Cerebellar nuclear complex (tissue), 1 donor: ENCODE measurements around the gene GHRHR.

ENCODE experiments used
- DNase-seq, 2 experiments: peaks; one replicate each; lab custom pipeline; 2025; lab: John Stamatoyannopoulos, UW

The GHRHR gene

DNA sequence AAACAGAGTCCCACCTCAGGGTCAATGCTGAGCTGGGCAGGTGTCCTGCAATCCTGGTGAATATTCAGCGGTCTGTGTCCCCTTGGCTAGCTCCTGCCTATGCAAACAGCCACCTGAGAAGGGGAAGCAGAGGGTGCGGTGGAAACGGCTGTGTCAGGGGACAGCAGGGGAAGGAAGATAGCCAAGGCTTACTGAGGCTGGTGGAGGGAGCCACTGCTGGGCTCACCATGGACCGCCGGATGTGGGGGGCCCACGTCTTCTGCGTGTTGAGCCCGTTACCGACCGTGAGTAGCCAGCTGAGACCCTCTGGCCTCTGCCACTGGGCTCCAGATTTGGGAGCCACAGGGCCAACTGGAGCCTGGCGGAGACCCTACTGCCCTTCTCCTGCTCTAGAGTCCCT, at the start of gene GHRHR:
Gene GHRHR (plus strand): TSS at position 112 of the 400 bp plus-strand sequence. CDS start 116 bp downstream, at position 228.
- no peak for DNase-seq

DNA sequence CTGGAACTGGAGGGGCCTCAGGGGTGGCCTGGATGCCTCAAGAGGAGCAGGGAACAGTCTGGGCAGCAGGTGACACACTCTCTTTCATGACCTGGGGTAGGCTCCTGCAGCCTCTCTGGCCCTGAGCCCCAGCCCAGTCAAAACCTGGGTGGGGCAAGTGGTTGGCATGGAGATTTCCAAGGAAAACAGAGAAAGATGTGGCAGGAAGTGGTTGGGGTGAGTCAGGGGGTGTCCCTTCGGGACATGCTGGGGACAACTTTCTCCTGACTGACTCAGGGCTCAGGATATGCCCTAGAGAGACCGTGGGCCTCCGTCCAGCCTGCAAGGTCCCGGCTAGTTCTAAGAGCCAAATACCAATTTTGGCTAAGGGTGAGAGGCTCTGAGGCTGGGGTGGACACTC, 49.2 kb upstream of the GHRHR start:
- DNase-seq, result no peak

DNA sequence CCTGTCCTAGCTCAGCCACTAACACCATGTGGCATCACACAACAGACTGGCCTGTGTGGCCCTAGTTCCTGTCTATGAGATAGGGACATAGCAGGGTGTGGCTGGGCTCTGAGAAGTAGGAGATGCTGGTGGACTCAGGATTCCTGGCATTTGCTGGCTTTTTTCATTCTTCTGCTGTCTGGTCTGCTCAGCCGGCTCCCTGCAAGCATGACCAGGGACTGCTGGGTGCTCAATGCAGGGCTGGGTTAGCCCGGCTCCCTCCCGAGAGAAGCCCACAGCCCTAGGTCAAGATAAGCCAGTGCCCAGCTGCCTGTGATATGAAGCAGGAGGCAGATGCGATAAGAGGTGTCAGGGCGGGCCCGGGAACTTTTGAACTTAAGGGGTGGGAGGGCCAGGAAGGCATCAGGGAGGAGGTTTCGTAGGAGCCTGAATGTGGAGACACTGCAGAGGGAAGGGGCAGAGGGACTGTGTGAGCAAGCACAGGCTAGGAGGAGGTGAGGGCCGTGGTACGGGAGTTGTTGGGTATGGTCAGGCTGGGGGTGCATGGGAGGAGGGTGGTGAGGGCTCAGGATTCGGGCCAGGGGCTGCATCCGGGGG, 48.6 kb upstream of the GHRHR start:
- DNase-seq, result no peak

DNA sequence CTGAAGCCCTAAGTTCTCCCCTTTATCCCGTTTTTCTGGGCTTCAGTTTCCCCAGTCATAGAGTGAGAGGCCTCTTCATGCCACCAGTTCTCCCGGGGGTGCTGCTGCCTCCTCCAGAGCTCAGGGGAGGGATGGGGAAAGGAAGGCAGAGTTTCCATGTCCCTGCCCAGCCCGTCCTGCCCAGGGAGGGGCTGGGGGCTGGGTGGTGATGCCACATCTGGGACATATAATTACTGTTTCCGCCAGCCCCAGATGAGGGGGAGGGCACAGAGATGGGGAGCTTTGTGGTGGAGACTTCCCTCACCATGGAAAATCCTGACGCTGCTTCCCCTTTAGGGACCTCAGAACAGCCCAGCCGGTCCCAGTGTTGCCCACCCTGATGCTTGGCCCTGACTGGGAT, 48.0 kb upstream of the GHRHR start:
- no peak for DNase-seq

DNA sequence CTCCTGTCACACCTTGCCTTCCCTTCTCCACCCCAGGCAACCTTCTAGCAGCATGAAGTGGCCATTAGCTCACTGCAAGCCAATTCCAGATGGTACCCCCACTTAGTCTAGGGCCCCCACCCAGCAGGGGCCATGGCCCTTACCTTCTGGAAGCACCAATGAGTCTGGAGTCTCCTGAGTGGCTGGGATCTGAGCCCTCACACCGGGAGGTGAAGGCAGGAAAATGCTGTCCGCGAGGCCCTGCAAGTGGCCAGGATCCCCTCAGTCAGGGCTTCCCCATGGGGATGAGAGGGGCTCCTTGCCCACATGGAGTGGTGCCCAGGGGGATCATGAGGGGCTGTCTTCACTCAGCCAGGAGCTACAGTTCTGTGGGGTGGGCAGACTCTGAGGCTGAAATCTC, 47.5 kb upstream of the GHRHR start:
- no peak for DNase-seq

DNA sequence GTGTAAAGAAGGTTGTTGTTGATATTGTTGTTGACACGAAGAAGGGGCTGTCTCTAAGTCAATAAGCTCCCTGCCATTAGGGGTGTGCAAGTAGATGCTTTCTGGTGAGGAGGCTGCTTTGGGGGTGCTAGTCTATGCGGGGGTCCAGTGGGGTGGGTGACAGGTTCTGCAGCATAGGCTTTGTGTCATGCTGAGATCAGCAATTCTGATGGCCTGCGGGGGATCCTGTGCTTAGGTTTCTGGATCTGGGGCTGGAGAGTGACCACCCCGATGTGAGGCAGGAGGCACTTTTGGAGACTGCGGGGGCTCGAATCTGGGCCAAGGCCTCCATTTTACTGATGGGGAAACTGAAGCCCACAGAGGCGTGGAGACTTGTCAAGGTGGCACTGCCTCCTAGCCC, 47.0 kb upstream of the GHRHR start:
- DNase-seq, result no peak

DNA sequence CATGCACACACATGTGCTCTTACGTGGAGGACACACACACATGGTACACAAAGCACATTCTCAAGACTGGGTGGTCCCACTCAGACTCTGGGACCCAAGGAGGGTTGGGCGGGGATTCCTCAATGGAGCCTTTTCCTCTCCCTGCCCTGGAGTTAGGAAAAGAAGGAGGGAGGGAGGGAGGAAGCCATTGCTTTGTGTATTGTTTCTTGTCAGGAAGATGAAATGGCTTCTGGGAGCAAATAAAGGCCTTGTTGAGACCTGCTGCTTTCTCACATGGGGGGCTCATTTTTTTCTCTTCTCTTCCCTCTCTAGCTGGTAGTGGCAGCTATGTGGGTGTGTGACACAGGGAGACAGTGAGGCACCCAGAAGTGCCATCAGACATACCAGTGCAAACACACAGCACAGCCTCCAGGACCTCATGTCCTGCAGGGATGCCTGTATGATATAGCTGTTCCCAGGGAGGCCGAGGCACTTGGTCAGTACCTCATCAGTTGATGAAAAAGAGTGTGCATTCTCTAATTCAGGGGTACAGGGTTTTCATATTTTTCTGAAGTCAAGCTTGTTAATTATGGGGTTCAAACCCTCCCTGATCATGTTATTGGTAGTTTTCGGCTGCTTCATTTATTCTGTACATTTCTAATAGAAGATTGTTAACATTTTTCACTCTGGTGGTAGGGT, 46.4 kb upstream of the GHRHR start:
- DNase-seq, result no peak

DNA sequence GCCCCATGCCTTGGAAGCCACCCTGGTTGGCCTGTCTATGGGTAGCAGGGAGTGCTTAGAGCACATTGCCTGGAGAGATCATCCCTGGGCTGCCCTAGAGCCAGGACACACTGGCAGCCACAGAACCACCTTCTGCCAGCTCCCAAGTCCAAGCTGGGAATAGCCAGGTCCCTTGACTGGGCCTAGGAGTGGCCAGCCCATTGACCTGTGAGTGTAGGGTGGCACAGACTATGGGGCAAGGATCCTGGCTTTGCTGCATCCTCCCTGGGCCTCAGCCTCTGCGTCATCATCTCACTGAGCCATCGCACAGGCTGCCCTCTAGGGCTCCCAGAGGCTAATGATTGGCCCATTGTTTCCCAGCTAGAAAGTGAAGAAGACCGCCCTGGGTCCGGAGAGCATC, 45.1 kb upstream of the GHRHR start:
- no peak for DNase-seq

DNA sequence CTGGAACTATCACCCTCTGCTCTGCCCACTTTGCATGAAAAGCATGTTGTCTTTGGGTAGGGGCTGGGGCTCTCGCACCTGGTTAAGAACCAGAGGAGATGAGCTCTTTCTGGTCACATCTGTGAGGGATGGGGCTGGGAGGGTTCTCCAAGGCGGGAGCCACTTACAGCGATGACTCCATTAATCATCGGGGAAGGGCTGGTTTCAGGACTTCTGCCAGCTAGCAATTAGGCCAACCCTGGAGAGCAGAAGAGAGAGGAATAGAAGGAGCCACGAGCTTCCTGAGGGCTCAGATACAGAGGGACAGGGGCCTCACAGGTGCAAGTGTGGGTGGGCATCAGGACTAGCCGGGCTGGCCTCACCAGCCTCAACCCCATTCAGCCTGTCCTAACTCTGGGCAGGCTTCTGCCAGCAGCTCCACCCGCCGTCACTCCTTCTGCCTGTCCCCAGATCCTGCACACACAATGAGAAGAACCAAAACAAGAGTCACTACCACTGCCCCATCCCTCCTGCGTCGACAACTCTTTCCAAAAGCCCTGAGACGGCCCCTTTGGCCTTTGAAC, 43.7 kb upstream of the GHRHR start:
- no peak for DNase-seq

DNA sequence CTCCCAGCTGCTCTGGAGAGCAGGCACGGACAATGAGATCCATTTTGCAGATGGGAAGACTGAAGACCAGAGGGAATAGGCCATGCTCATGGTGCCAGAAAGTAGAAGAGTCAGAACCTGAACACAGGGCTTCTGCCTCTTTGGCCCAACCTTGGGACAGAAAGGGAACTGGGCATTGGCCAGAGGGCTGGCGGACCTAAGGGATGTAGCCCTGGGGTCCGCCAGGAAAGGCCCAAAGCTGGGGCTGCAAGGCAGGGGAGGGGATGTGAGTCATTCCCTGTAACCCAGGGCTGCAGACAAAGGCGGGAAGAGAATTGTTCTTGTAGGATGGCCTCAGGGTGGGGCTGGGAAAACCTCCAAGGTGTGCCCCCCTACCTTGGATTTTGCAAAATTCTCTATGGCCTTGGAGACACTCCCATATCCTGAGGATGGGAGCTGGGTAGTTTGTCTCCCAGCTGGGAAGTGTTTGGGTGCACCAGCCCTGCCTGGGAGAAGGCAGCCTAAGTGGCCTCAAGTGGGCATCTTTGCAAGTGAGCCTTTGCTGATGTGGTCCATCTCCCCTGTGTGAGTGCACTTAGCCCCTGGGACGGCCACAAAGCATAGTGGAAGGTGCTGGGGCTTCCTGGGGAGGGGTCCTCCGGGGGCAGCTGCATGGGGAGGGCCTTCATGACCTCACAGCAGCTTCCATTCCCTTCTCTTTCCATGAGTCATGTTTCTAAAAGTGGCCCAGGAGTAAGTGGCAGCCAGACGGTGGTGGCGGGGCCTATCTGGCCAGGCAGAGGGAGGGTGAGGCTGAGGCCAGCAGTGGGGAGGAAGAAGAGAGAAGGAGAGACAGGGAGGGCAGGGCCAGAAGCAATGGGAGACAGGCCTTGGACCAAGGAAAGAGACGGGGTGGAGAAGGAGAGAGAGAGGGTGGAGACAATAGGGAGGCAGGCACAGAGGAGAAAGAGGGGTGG, 42.9 kb upstream of the GHRHR start:
- DNase-seq, result no peak

DNA sequence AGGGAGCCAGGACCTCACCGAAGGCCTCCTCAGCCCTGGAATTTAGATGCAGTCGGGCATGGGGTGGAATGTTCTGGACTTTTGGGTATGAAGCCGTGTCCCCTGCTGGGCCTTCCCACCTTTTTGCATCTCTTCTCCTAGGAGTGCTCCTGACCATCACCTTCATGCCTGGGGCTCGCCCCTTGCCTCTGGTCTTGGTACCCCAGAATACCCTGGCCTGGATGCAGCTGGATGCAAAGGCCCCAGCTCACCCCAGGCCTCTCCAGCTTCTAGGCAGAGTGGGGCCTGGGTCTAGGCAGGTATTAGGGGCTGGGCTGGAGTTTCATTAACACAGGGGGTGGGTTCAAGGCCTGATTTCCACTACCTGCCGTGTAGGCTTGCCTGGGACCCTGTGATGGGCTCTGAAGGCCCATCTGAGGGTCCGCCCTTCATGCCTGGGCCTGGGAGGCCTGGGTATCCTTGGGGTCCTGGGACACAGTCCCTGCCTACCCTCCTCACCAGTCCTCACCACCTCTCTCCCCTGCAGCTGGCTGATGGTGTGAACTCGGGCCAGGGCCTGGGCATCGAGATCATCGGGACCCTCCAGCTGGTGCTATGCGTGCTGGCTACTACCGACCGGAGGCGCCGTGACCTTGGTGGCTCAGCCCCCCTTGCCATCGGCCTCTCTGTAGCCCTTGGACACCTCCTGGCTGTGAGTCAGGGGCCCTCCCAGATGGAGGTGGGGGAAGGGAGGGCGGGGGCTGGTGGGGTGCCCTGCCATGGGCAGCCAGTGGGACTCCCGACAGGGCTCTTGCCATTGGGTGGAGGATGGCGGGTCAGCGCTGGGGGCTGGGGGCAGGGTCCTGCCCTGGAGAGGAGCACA, 42.0 kb upstream of the GHRHR start:
- no peak for DNase-seq

DNA sequence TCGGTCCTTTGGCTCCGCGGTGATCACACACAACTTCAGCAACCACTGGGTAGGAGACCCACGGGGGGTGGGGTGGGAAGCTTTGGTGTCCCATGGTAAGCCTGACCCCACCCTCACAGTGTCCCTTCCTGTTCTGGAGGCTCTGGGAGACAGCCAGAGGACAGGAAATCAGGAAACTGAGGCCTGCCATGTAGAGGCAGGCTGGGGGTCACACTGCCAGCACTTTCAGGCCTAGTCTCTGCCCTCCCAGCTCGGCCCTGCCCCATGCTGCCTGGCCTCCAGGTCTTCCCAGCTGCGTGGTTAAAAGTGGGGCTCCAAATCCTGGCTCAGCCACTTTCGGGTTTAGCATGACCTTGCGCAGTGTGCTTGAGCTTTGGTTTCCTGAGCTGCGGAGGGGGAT, 41.2 kb upstream of the GHRHR start:
- no peak for DNase-seq

DNA sequence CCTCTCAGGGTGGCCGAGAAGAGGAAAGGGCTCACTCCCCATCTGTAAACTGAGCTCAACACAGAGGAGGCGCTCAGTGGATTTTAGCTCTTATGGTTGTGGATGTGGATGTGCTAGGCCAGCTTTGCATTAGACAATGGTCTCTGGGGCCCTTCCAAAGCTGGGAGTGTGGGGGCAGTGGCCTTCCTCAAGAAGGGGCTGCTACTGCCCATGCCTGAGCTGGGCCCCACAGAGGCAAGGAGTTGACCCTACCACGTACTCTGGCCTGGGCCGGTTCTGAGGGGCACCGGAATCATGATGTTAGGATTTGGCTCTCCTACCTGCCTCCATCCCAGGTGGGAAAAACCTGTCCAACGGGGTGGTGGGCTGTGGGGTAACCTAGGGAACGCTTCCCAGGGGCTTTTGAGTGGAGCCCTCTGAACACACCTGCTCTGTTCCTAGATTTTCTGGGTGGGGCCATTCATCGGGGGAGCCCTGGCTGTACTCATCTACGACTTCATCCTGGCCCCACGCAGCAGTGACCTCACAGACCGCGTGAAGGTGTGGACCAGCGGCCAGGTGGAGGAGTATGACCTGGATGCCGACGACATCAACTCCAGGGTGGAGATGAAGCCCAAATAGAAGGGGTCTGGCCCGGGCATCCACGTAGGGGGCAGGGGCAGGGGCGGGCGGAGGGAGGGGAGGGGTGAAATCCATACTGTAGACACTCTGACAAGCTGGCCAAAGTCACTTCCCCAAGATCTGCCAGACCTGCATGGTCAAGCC, 40.6 kb upstream of the GHRHR start:
- DNase-seq, result no peak

DNA sequence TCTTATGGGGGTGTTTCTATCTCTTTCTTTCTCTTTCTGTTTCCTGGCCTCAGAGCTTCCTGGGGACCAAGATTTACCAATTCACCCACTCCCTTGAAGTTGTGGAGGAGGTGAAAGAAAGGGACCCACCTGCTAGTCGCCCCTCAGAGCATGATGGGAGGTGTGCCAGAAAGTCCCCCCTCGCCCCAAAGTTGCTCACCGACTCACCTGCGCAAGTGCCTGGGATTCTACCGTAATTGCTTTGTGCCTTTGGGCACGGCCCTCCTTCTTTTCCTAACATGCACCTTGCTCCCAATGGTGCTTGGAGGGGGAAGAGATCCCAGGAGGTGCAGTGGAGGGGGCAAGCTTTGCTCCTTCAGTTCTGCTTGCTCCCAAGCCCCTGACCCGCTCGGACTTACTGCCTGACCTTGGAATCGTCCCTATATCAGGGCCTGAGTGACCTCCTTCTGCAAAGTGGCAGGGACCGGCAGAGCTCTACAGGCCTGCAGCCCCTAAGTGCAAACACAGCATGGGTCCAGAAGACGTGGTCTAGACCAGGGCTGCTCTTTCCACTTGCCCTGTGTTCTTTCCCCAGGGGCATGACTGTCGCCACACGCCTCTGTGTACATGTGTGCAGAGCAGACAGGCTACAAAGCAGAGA, 39.9 kb upstream of the GHRHR start:
- no peak for DNase-seq

DNA sequence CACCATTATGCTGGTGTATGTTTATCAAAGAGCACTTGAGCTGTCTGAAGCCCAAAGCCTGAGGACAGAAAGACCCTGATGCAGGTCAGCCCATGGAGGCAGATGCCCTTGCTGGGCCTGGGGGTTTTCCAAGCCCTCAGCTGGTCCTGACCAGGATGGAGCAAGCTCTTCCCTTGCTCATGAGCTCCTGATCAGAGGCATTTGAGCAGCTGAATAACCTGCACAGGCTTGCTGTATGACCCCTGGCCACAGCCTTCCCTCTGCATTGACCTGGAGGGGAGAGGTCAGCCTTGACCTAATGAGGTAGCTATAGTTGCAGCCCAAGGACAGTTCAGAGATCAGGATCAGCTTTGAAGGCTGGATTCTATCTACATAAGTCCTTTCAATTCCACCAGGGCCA, 39.1 kb upstream of the GHRHR start:
- no peak for DNase-seq

DNA sequence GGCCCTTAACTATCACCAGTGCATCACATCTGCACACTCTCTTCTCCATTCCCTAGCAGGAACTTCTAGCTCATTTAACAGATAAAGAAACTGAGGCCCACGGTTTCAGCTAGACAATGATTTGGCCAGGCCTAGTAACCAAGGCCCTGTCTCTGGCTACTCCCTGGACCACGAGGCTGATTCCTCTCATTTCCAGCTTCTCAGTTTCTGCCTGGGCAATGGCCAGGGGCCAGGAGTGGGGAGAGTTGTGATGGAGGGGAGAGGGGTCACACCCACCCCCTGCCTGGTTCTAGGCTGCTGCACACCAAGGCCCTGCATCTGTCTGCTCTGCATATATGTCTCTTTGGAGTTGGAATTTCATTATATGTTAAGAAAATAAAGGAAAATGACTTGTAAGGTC, 38.6 kb upstream of the GHRHR start:
- no peak for DNase-seq

DNA sequence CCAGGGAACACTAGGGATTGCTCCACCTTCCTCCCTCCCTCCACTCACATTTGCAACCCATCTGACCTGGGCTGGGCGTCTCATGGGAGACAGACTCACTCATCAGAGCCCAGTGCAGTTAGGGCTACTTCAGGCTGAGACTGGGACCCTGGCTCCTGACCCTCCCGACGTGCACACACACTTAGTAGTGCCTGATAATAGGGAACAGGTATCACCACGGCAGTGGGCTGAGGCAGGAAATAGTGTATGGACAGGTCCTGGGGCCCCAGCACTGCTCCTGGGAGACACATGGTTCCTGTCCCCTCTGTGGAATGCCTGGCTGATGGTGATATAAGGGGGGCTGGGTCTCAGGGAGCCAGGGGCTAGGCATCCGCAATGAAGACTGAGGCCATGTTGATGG, 37.8 kb upstream of the GHRHR start:
- DNase-seq, result no peak

DNA sequence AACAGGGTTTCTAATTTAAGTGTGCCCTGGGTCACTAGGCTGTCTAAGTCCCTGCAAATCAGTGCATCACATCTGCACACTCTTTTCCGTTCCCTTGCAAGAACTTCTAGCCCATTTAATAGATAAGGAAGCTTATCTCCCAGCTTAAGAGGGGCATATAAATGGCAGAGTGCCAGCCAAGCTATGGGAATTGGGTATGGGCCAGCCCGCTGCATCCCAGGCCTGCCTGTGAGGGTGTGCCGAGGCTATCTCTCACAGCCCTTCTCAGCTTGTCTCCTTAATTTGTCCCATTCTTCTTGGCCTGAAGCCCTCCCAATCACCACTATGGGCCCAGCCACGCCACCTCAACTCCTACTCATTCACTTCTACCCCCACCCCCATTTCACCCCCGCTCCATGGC, 37.4 kb upstream of the GHRHR start:
- no peak for DNase-seq

DNA sequence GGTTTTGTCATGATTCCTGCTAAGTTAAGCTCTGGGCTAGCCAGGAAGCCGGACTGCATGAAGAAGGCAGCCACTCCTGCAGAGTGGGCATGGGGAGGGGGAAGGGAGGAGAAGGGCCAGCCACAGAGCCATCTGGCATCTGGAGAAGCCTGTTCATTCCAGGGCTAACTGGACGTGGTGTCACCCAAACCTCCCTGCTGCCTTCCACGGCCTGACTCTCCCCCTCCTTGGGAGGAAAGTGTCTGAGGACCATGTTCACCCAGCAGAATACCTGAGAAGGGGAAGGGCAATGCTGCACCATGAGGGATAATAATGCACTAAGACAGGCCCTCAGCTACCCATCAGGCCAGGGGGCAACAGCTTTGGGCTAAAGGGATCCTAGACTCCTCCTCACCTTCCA, 36.7 kb upstream of the GHRHR start:
- DNase-seq, result no peak

DNA sequence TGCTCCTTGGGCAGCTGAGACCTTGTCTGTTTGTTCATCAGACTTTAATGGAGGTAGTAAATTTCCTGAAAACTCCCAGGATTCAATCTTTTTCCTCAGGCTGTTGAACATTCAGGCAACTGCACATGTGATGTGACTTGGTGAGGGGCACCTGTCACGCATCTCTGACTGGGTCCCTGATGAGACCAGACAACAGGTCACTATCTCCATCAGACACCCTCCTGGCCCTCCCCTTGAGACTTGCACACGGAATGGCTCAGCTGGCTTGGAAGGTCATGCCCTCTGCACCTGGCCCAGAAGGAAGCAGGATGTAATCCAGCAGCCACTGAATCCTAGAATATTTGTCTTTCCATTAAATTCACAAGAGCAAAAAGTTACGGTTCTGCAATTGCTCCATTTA, 36.2 kb upstream of the GHRHR start:
- DNase-seq, result no peak
